Epithelial cell of proximal tubule (primary cell): ENCODE data around the gene ARMC12. TPM values are rescaled to one million over a fixed set of nuclear protein-coding genes. Genes with fewer than 3 reads are reported as not detected.

Experiments
- DNase-seq: peaks from one replicate; pipeline ENCODE4 v3.0.0-alpha.2; 2011; ENCODE audit warnings: low read depth
- H3K4me3 ChIP-seq: 2 replicates; pipeline ENCODE4 v1.5.1; 2011; ENCODE audit warnings: low read depth, mild to moderate bottlenecking, low read length
- CTCF ChIP-seq: conservative IDR thresholded peaks from 2 replicates; pipeline ENCODE4 v1.5.1; 2012; ENCODE audit warnings: low read depth, mild to moderate bottlenecking, low read length
- total RNA-seq: library from RNA; depleted of rRNA; stranded (reverse); fragments of >200 nt; gene quantifications from 2 replicates; pipeline ENCODE4 v1.2.3, GENCODE V29; 2015

Gene ARMC12
- total RNA-seq, 1 donor from 2014 or later, result 0.29 TPM

- DNase-seq, result no peak
- H3K4me3 ChIP-seq, result no peak overlapping the region
- TF ChIP-seq CTCF, result peak; percentile 57
Observed at GRCh38 chr6:35757456-35758123, 20.8 kb downstream of the ARMC12 start.

- no peak for DNase-seq
- H3K4me3 ChIP-seq, result no peak overlapping the region
Observed at GRCh38 chr6:35759426-35759825, 22.6 kb downstream of the ARMC12 start.

DNA sequence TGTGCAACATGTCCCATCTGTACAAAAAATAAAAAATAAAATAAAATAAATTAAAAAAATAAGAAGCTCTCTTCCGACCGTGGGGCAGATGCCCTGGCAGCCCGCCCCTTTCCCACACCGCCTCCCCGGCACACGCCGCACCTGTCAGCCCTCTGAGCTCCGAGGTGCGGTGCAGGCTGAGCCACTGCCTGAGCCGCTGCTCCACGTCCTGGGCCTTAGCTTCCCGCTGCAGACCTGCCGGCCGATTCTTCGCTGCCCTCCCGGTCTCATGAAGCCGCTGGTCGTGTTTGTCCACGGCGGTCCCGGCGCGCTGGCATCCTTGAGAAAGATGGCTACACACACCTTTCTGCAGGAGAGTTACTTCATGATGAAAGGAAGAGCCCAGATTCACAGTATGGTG is 28.9 kb downstream of the ARMC12 start:
- no peak for DNase-seq

More at GRCh38 chr6:35759426-35759825, 22.6 kb downstream of the ARMC12 start:
- no peak for TF ChIP-seq CTCF

GRCh38 chr6:35769211-35769610 is 32.4 kb downstream of the ARMC12 start:
- no peak for DNase-seq
- H3K4me3 ChIP-seq, result no peak overlapping the region
- TF ChIP-seq CTCF, result no peak

More for the DNA sequence above, 28.9 kb downstream of the ARMC12 start:
- H3K4me3 ChIP-seq, result no peak overlapping the region
- no peak for TF ChIP-seq CTCF

GRCh38 chr6:35771343-35771627 is 34.5 kb downstream of the ARMC12 start:
- no peak overlapping the region for H3K4me3 ChIP-seq
- no peak for DNase-seq
- TF ChIP-seq CTCF, result no peak

- no peak overlapping the region for H3K4me3 ChIP-seq
- no peak for DNase-seq
- no peak for TF ChIP-seq CTCF
Observed at GRCh38 chr6:35774116-35774794, 37.4 kb downstream of the ARMC12 start.

DNA sequence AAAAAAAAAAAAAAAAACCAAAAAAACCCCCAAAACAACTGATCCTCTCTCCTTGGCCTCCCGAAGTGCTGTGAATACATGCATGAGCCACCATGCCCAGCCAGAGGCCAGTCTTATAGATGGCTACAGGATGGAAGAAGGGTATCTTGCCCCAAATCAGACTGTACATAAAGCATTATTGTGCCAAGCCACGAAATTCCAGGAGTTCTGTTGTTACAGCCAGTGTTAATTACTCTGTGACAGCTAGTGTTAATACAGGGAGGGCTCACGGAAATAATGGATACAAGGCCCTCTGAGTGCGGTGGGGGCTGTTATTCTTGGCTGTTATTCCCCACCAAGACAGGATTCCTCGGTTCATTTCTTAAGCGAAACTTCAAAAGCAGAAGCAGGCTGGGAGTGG is 38.2 kb downstream of the ARMC12 start:
- no peak for DNase-seq
- H3K4me3 ChIP-seq, result no peak overlapping the region
- TF ChIP-seq CTCF, result no peak
